DND-41 (cell line): ENCODE data around the gene CDH16.

Experiments used
- ATAC-seq: fragments of 200-7000 bp; cut with Tn5 transposase; 3 replicates; pipeline ENCODE4 v1.9.1; 2021; ENCODE audit warnings: low read depth; ENCODE audit not compliant: insufficient read depth
- DNase-seq: peaks from one replicate; pipeline ENCODE4 v3.0.0-alpha.2; 2020
- H2AFZ ChIP-seq: 2 replicates; pipeline ENCODE4 v1.6.0; 2012; ENCODE audit warnings: low read depth, low read length
- H3K27ac ChIP-seq: 2 replicates; pipeline ENCODE4 v1.5.1; 2012; ENCODE audit warnings: low read length, inconsistent platforms
- H3K27me3 ChIP-seq: fragments of 200-600 bp; sonication (generic); 2 replicates; pipeline ENCODE4 v1.6.0; 2012; ENCODE audit warnings: low read length, mild to moderate bottlenecking, inconsistent platforms; ENCODE audit not compliant: insufficient read depth, poor library complexity
- H3K36me3 ChIP-seq: 2 replicates; pipeline ENCODE4 v1.5.1; 2012; ENCODE audit warnings: low read length, inconsistent platforms; ENCODE audit not compliant: insufficient read depth
- H3K4me1 ChIP-seq: 2 replicates; pipeline ENCODE4 v1.5.1; 2012; ENCODE audit warnings: mild to moderate bottlenecking, low read length; ENCODE audit not compliant: insufficient read depth
- H3K4me2 ChIP-seq: 2 replicates; pipeline ENCODE4 v1.6.0; 2012; ENCODE audit warnings: mild to moderate bottlenecking, moderate library complexity, low read length, inconsistent platforms; ENCODE audit not compliant: insufficient read depth
- H3K4me3 ChIP-seq, 2 experiments: fragments of 200-600 bp in 1 of 2; shearing (Covaris generic) in 1 of 2; 2 replicates each; pipeline ENCODE4 v1.5.1; 2012 to 2016; ENCODE audit warnings: inconsistent platforms in 2 of 2, low read length in 2 of 2, mild to moderate bottlenecking in 2 of 2, low read depth in 1 of 2, moderate library complexity in 1 of 2
- H3K79me2 ChIP-seq: 2 replicates; pipeline ENCODE4 v1.6.0; 2012; ENCODE audit warnings: low read length, inconsistent platforms; ENCODE audit not compliant: insufficient read depth
- H3K9ac ChIP-seq: 2 replicates; pipeline ENCODE4 v1.6.0; 2012; ENCODE audit warnings: low read depth, mild to moderate bottlenecking, inconsistent platforms, low read length, moderate library complexity
- H3K9me3 ChIP-seq: 2 replicates; pipeline ENCODE4 v1.5.1; 2012; ENCODE audit warnings: low read length, moderate library complexity, mild to moderate bottlenecking, inconsistent platforms; ENCODE audit not compliant: insufficient read depth, severe bottlenecking
- H4K20me1 ChIP-seq: 2 replicates; pipeline ENCODE4 v1.6.0; 2012; ENCODE audit warnings: low read length; ENCODE audit not compliant: insufficient read depth
- CTCF ChIP-seq: IDR thresholded peaks from 2 replicates; pipeline ENCODE4 v1.5.1; 2012; ENCODE audit warnings: borderline replicate concordance, low read length, moderate library complexity, mild to moderate bottlenecking; ENCODE audit not compliant: poor library complexity, severe bottlenecking; ENCODE audit errors: extremely low read depth
- EZH2 ChIP-seq: IDR thresholded peaks from 3 replicates; pipeline ENCODE4 v1.6.1; 2012; ENCODE audit warnings: borderline replicate concordance, low read depth, mild to moderate bottlenecking, moderate library complexity, low read length, inconsistent platforms; ENCODE audit not compliant: severe bottlenecking

Gene CDH16

DNA sequence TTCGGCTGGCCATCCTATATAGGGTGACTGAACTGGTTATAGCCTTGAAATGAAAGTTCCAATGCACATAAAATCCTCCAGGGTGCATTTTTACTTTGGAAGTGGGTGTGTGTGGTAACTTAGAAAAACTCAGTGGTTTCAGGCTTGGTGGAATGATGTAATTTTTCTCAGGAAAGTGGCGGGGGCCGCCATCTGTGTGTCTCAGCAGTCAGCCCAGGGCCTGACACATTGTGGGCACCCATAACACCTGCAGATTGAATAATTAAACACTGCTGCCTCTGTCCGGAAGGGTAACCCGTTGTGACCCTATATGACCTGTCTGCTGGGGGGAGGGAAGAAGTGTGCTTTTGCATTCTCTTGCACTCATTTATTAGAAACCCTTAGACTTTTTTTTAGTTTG, 40.6 kb downstream of the CDH16 start:
- peak; percentile 27 for TF ChIP-seq CTCF
- TF ChIP-seq EZH2, result no peak
- Histone ChIP-seq H2AFZ (peak overlapping the region; percentile 31; the same call in 1 of the 2 replicates), H3K9me3 (no peaks in the 10 kb centered on the region), H3K4me1 (peaks cover 74% of the 10 kb centered on the region), H3K79me2 (peaks cover 30% of the 10 kb centered on the region), H4K20me1 (peaks cover 14% of the 10 kb centered on the region; the same call in 1 of the 2 replicates), H3K27me3 (no peaks in the 10 kb centered on the region), H3K36me3 (peaks cover 15% of the 10 kb centered on the region; the same call in 1 of the 2 replicates), H3K4me2 (peak overlapping the region; percentile 54), H3K27ac (peak overlapping the region; percentile 97), H3K9ac (peak overlapping the region; percentile 54), H3K4me3 (peak overlapping the region in 1 of 2 experiments; percentile 5; a peak in 1 of 4 replicates)
- peak; percentile 88 for DNase-seq
- peak; percentile 61 for ATAC-seq

DNA sequence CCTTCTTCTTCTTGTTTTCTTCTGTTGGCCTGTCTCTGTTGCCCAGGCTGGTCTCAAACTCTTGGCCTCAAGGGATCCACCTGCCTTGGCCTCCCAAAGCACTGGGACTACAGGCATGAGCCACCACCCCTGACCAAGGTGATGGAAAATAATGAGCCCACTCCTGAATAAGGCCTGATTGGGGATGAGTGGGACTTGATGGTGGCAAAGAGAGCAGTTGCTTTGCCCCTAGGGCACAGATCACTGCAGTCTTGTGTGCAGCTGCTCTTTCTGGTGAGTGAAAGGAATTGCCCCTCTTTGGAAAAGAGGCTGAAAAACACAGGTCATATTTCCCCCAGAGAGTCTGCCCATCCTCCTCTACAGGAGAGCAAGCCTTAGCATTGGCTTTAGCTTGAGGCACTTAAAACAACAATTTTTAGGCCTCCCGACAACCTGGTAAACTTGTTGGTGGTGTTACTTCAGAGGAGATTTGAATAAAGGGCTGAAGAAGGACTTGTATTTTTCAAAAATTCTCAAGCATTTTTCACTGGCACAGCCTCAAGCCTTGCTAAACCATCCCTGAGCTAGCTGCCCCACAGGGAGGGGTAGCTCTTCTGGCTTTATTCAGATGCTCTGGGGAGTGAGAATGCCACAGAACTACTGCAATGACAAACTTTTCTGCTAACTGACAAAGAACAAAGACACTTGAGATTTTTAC, 44.5 kb downstream of the CDH16 start:
- H3K4me1 ChIP-seq, result peaks cover 56% of the 10 kb centered on the region
- ATAC-seq (no peak), DNase-seq (no peak)
- no peaks in the 10 kb centered on the region for H3K79me2 ChIP-seq
- H3K27me3 ChIP-seq, result no peaks in the 10 kb centered on the region
- H3K9ac ChIP-seq, result peak overlapping the region; percentile 3; the same call in 1 of the 2 replicates
- no peak overlapping the region for H2AFZ ChIP-seq
- no peaks in the 10 kb centered on the region for H4K20me1 ChIP-seq
- H3K4me3 ChIP-seq, result no peak overlapping the region
- H3K9me3 ChIP-seq, result no peaks in the 10 kb centered on the region
- no peak overlapping the region for H3K4me2 ChIP-seq
- TF ChIP-seq CTCF, result no peak
- no peak for TF ChIP-seq EZH2
- H3K36me3 ChIP-seq, result no peaks in the 10 kb centered on the region
- peak overlapping the region; percentile 82 for H3K27ac ChIP-seq

- DNase-seq (no peak), ATAC-seq (no peak)
- peak overlapping the region; percentile 70; the same call in 1 of the 2 replicates for H3K4me2 ChIP-seq
- H3K79me2 ChIP-seq, result no peaks in the 10 kb centered on the region
- H3K9ac ChIP-seq, result no peak overlapping the region
- no peaks in the 10 kb centered on the region for H3K36me3 ChIP-seq
- no peaks in the 10 kb centered on the region for H3K9me3 ChIP-seq
- peaks cover 51% of the 10 kb centered on the region for H3K4me1 ChIP-seq
- H2AFZ ChIP-seq, result no peak overlapping the region
- no peaks in the 10 kb centered on the region for H4K20me1 ChIP-seq
- H3K4me3 ChIP-seq, result no peak overlapping the region
- no peaks in the 10 kb centered on the region for H3K27me3 ChIP-seq
- H3K27ac ChIP-seq, result peak overlapping the region; percentile 82
- TF ChIP-seq CTCF (no peak), EZH2 (no peak)
Observed at GRCh38 chr16:66873685-66874055, 45.0 kb downstream of the CDH16 start.
